GM10266 (cell line): ENCODE data around the gene C13orf42.
"Not testable (repeated sequence)": the region's sequence is repeated elsewhere in the genome, so short reads cannot be mapped to it uniquely, and the experiment has no call there.

ENCODE experiments used
- DNase-seq: peaks from one replicate; pipeline ENCODE4 v3.0.0; 2012; ENCODE audit errors: extremely low spot score
- TF ChIP-seq, protein P1 (sequence below): IDR thresholded peaks from 2 replicates; pipeline ENCODE4 v1.5.1; 2012; ENCODE audit warnings: mild to moderate bottlenecking, low read depth; ENCODE audit not compliant: control insufficient read depth, insufficient read depth; ENCODE audit errors: missing control alignments

C13orf42 gene

DNA sequence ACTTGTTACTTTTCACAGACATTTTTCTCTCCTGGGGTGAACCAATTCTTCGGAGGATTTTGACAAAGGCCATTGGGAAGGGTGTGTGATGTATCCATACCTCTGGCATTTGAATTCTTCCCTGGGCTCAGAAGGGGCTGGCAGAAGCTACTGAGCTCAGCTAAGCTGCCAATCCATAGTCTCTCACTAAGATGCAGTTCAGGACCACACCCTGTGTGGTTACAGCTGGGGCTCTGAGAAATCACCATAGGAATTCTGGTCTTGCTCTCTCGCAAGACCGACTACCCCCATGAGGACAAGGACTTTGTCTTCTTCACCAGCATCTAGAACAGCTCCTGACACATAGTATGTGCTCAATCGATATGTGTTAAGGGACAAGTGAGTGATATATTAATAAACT lies 6.0 kb downstream of the C13orf42 start:
- TF ChIP-seq, protein P1, sequence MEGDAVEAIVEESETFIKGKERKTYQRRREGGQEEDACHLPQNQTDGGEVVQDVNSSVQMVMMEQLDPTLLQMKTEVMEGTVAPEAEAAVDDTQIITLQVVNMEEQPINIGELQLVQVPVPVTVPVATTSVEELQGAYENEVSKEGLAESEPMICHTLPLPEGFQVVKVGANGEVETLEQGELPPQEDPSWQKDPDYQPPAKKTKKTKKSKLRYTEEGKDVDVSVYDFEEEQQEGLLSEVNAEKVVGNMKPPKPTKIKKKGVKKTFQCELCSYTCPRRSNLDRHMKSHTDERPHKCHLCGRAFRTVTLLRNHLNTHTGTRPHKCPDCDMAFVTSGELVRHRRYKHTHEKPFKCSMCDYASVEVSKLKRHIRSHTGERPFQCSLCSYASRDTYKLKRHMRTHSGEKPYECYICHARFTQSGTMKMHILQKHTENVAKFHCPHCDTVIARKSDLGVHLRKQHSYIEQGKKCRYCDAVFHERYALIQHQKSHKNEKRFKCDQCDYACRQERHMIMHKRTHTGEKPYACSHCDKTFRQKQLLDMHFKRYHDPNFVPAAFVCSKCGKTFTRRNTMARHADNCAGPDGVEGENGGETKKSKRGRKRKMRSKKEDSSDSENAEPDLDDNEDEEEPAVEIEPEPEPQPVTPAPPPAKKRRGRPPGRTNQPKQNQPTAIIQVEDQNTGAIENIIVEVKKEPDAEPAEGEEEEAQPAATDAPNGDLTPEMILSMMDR, result no peak
- DNase-seq, result no peak

DNA sequence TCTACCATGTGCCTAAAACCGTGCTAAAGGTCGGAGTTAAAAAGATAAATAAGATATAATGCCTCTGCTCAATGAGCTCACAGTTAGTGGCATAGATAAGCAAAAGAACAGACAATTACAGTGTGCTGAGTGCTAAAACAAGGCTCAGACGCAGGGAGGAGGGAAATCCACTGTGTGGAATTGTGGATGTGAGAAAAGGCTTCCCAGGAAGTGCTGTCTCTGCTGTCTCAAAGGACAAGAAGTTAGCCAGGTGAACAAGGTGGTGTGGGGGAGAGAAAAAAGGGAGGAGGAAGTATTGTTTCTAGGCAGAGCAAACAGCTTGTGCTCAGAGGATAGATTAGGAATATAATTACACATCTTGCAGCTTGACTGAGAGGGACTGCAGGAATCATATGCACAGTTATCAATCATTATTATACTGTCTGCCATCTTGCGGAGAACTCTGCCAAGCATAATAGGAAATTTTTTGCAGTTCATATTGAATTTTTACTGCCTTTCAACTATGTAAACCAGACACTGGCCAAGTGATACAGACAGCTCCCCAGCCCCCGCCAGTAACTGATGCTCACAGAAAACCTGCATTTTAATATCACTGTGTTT lies 9.3 kb downstream of the C13orf42 start:
- no peak for DNase-seq
- TF ChIP-seq, protein P1, result no peak

DNA sequence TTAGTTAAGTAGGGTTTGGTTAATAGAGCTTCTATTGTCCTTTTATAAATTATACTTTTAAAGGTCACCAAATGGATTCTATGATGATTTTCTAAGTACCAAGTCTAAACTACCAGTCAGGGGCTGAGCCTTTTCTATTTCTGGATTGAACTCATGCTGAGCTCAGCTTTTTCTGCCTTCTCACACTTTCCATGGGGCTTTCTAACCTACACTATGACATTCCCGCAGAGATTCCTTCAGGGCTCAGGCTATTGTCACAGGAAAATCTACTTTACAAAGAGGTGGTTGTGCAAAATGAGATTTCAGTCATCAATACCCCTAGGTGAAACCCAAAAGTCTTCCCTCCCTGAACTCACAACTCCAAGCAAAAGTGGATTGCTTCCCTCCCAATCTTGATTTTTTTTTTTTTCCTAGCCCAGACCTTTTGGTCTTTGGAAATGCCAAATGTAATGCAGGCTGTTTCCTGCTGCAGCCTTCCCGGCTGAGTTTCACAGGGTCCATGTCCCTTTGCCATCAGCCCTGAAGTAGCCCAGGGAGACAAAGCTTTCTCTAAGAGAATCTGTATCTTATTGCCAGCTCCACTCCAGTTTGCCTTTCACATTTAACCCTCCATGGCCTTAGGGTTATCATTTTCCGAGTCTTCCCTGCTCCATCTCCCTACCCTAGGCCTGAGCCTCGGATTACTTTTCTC lies 13.6 kb downstream of the C13orf42 start:
- no peak for DNase-seq
- TF ChIP-seq, protein P1, result no peak

DNA sequence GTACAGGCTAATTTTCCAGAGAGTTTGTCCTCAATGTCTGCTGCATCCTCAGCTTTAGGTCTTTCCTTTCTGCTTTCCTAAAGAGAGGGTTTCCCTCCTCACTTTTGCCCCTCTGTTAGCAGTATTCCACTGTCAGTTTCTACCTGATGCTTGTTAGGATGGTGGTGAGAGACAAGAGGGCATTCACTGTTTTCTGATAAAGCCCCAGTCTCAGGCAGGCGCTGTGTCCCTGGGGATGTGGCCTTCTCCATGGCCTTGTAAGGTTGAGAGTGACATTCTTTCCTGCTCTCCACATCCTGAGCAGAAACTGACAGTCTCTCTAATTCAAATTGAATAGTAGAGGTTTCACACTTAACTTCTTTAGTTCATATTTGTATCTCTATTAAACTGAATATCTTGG lies 14.9 kb downstream of the C13orf42 start:
- TF ChIP-seq, protein P1, result no peak
- DNase-seq, result no peak

DNA sequence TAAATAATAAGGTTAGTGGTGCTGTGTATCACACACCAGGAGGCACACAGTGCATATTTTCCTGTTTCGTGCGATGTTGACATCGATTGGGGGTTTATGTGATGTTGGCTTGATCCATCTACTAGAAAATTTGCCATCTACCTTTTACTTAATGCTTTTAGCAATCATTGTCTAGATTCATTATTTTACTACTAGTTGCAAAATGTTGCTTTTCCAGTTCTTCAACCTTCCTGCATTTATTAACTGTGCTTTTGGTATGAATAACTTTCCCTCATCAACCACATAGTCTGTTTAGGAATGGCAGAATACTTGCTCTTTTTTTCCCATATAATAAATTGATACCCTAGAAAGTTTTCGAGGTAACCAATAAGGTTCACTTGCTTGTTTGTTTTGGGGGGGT lies 17.5 kb downstream of the C13orf42 start:
- TF ChIP-seq, protein P1, result no peak
- DNase-seq, result no peak

DNA sequence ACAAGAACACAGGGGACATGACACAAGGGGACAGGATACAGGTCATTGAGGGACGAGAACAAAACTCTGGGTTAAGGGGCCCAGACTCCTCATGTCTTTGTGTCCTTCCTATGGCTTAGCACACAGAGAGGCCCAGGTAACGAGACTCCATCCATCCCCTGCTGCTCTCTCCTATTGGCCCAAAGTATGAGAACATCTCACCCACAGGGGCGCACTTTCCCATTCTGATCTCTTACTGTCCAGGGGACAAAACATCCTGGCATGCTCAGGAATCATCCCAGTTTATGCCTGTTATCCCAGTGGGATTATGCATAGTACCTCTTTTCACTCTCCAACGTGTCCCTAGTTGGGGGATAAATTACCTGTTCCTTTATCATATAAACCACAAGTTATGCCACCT lies 19.2 kb downstream of the C13orf42 start:
- no peak for DNase-seq
- TF ChIP-seq, protein P1, result no peak

DNA sequence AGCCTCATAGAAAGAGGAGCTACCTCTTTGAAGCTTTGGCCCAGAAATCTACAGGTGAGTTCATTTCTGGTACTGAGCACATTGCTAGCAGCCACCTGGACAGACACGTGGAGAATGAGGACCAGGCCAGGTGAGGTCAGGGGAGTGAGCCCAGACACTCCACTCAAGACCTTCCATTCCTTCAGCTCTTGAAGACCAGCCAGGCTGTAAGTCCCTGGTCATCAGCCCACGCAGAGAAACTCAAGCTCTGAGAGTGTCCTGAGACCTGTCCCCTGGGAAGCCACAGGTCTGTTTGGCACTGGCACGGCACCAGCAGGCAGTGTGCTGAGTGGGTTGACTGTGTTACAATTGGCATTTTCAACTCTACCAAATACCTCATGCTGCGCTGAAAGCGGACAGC lies 27.4 kb downstream of the C13orf42 start:
- no peak for DNase-seq
- TF ChIP-seq, protein P1, result no peak

DNA sequence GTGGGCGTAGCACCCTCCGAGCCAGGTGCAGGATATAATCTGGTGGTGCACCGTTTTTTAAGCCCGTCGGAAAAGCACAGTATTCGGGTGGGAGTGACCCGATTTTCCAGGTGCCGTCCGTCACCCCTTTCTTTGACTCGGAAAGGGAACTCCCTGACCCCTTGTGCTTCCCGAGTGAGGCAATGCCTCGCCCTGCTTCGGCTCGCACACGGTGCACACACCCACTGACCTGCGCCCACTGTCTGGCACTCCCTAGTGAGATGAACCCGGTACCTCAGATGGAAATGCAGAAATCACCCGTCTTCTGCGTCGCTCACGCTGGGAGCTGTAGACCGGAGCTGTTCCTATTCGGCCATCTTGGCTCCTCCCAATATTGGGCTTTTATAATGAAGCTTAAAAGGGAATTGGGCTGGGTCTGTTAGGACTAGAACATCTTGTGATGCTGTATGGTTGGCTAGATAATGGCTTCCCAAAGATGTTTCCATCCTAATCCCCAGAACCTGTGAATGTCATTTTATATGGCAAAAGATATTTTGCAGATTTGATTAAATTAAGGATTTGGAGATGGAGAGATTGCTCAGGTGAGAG lies 30.5 kb downstream of the C13orf42 start:
- DNase-seq, result not testable (repeated sequence)
